GM19397 (cell line): ENCODE data around the gene C1QB.
"Not testable (repeated sequence)": the region's sequence is repeated elsewhere in the genome, so short reads cannot be mapped to it uniquely, and the experiment has no call there.

Source experiments
- ATAC-seq: cut with Tn5 transposase; IDR thresholded peaks from one replicate; pipeline ENCODE4 v1.9.1; 2021; ENCODE audit warnings: mild to moderate bottlenecking, moderate library complexity; ENCODE audit not compliant: unreplicated experiment

C1QB gene

DNA sequence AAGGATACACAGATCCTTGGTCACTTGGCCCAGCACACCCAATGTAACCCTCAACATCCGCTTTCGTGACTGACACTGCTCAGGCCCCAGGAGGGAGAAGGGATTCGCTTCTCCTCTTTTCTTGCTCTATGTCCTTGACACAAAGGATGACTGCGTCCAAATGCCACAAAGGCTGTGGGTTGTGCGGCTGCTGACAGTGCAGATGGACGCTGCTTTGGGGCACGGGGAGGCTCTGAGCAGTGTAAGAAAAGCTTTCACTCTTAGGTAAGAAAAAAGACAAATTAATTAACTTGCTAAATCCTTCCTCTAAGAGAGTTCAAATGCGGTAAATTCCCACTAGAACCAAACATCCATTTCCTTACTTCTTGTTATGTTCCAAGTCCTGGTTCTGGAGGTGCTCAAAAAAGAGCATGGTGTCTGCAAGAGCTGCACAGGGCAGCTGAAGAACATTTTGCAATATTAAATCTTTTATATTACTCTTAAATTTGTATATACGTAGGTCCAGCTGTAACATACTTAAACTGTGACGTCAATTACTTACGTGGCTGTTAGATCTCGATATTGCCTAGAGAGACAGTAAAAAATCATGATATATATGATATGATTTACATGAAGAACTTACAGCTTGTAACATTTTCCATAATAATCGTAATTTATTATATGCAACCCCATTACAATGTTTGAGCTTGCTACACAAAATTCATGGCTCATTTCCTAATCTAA, 38.2 kb downstream of the C1QB start:
- ATAC-seq: no peak

DNA sequence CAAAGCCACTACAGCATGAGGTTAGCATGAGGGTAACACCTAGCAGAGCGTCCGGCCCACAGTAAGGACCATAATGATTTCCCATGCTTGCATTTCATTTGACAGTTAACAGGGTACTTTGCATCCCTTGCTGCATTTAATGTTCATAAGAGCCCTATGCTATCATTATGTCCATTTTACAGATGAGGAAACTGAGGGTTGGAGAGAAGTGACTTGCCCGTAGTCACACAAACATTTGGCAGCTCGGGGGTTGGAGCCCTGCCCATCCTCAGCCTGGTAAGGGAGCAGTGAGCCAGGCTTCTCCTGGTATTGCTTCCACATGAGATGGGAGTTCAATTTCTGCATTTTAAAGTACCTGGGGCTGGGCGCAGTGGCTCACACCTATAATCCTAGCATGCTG, 41.1 kb downstream of the C1QB start:
- no peak for ATAC-seq

GRCh38 chr1:22696610-22697009, 43.6 kb downstream of the C1QB start:
- no peak for ATAC-seq

- no peak for ATAC-seq
Observed at GRCh38 chr1:22697980-22698379, 44.9 kb downstream of the C1QB start.

DNA sequence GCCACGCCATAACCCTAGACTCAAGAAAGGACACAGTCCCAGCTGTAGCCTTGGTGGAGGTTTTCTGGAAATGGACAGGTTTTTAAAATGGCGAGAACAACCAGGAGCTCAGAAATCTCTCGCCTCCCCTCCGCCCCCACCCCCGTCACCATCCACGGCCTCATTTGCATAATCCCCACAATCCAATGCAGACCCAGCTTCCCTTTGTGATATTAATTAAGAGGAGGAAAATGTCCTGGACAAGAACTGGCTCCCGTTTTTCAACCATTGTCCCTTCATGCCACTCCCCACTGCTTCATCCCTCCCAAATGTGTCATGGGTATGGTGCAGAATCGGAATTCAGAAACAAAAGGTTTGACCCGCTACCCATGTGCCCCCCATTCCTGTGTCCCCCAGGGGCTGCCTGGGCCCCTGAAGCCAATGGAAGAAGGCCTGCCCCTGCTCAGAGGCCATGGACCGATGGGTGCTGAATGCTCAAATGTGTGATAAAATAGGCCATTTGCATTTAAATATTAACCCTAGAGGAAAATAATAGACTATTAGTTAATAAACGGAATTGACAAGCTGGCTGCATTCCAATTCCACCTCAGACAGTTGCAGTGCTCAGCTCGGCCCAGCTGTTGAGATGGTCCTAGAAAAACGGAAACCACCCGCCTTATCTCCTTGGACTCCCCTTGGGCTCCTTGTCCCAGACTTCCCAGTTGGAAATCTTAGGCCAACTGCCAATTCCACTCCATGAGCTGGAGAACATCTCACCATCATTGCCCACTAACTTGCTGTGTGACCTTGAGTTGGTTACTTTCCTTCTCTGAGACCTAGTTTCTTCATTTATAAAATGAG, 46.9 kb downstream of the C1QB start:
- ATAC-seq: no peak

DNA sequence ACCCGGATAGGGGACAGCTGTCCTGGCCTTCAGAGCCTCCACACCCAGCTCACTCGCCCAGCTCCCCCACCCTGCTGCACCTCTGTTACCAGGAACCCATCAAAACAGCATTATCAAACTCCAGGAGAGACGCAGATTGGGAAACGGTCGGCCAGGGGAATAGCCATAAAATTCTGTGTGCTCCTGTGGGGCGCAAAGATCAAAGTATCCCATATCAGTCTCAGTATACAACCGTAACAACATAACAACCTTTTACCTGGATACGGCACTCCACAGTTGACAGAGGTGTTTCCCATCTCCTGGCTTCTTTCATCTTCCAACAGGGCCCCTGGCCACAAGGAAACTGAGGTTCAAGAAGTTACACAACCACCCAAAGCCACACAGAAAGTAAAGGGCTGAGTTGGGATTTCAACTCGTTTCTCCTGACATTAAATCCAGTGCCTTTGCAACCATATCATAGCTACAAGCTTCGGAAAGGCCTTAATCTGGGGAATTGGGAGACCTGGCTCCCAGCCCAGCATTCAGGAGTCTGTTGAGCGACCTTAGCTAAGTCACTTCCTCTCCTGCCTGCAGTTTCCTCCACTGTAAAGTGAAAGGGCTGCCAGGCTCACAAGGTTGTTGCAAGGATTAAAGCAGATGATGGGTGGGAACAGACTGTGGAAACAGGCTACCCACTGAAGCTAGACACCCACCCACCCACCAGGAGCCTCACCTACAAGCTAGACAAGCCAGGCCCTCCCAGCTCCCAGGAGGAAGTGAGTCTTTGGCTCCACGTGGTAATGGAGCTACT, 49.5 kb downstream of the C1QB start:
- no peak for ATAC-seq

- ATAC-seq: no peak
Observed at GRCh38 chr1:22704440-22705067, 51.5 kb downstream of the C1QB start.

- ATAC-seq: no peak
Observed at GRCh38 chr1:22705586-22705985, 52.5 kb downstream of the C1QB start.

DNA sequence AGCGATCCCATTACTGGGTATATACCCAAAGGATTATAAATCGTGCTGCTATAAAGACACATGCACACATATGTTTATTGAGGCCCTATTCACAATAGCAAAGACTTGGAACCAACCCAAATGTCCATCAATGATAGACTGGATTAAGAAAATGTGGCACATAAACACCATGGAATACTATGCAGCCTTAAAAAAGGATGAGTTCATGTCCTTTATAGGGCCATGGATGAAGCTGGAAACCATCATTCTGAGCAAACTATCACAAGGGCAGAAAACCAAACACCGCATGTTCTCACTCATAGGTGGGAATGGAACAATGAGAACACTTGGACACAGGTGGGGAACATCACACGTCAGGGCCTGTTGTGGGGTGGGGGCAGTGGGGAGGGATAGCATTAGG, 53.1 kb downstream of the C1QB start:
- not testable (repeated sequence) for ATAC-seq

DNA sequence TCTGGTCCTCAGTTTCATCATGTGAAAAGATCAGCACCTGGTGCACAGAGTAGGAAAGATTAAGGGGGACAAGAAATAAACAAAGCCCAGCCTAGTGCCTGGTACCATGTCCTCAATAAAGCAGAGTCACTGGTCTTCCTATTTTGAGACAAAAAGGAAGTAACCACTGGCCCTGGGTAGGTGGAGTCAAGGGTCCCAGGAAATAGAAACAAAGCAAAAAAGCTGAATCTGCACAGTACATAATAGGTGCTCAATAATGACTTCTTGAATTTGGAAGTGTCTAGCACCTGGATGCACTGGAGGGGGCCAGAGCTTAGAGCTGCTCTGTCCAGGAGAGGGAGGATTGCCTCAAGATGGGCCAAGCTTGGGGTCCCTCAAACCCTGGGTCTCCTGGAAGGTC, 55.7 kb downstream of the C1QB start:
- no peak for ATAC-seq

DNA sequence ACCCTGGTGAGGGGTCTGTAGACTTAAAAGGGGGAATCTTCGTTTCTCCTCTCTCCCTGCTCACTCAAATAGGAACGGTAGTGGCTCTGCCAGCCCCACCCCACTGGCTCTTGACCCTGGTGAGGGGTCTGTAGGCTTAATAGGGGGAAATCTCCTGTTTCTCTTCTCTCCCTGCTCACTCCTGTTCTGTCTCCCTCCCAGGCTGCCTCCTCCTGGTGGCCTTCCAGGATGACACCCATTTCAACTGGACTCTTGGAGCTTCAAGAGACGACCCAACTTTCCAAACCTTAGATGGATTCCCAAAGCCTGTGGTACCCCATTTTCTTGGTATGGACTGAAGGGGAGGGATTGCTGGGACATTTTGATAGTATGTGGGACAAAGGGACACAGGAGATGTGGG, 56.2 kb downstream of the C1QB start:
- no peak for ATAC-seq

- no peak for ATAC-seq
Observed at GRCh38 chr1:22709891-22710700, 57.1 kb downstream of the C1QB start.

DNA sequence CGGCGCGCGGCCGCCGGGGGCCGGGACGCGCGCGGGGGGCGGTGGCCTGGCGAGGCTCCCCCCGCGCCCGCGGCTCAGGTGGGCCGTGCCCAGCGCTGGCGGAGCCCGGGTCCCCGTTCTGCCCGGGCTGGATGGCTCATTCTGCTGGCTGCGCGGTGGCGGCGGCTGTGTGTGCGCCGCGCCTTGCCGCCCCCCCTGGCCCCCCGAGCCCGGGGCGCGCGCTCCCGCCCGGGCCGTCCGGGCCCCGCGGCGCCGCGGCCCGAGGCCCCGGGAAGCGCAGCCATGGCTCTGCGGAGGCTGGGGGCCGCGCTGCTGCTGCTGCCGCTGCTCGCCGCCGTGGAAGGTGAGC, 57.6 kb downstream of the C1QB start, which contains the start of gene EPHB2:
EPHB2 (plus strand) TSS at position 139 of the 349 bp plus-strand sequence; CDS start at position 283, 144 bp downstream.
- no peak for ATAC-seq

DNA sequence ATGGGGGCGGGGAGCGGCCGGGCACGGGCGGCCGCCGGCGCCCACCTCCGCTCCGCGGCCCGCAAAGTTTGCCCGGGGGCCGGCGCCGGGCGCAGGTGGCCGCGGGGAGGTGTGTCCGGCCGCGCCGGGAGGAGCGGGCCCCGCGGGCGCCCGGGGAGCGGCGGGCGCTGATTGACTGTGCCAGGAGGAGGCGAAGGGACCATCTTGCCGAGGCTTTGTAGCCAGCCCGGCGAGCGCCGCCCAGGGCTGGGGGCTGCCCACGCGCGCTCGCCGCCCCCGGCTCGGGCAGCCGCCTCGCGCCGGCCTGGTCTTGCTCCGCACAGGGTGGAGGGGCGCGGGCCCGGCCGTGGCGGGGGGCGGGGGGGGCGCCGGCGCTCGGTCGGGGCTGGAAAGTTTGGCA, 58.0 kb downstream of the C1QB start:
- ATAC-seq: no peak
